Body of pancreas (tissue), 4 donors: ENCODE data around the gene ATG2B.

ENCODE experiments used
- POLR2A ChIP-seq, 3 donors: fragments of 450-650 bp; IDR thresholded peaks; one replicate each; pipeline ENCODE4 v1.6.1; 2016; ENCODE audit warnings: antibody characterized with exemption in 3 of 3, mild to moderate bottlenecking in 2 of 3
- TF ChIP-seq, protein P1 (sequence below), 7 experiments: fragments of 450-650 bp in 4 of 7; fragments of 200-600 bp in 3 of 7; sonication (generic) in 3 of 7; IDR thresholded peaks; one replicate each; pipeline ENCODE4 v1.5.1; 2016 to 2019; ENCODE audit warnings: antibody characterized with exemption in 7 of 7

DNA sequence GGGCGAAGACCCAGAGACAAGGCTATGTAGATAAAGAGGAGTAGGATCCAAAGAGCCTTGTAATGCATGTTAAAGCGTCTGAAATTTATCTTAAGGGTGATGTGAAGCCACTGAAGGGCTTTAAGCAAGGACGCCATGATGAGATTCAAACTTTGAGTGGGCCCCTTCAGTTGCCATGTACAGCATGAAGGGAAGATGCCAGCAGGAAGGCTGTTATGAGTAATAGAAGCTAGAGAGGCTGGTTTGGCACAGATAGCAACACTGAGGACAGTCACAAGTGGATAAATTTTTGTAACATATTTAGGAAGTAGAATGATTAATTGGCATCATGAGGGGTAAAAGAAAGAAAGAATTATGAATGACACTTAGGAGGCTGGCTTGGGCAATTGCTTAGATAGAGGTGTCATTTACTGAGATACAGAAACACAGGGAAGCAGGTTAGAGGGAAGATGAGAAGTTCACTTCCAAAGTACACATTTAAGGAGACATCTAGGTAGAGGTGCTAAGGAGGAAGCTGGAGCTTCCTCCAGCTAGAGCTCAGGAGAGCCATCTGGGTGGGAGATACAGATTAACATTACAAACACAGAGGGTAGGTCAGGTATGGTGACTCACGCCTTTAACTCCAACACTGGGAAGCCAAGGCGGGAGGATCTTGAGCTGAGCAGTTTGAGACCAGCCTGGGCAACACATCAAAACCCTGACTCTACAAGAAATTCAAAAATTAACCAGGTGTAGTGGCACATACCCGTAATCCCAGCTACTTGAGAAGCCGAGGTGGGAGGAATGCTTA, 13.7 kb downstream of the ATG2B start:
- TF ChIP-seq, protein P1, sequence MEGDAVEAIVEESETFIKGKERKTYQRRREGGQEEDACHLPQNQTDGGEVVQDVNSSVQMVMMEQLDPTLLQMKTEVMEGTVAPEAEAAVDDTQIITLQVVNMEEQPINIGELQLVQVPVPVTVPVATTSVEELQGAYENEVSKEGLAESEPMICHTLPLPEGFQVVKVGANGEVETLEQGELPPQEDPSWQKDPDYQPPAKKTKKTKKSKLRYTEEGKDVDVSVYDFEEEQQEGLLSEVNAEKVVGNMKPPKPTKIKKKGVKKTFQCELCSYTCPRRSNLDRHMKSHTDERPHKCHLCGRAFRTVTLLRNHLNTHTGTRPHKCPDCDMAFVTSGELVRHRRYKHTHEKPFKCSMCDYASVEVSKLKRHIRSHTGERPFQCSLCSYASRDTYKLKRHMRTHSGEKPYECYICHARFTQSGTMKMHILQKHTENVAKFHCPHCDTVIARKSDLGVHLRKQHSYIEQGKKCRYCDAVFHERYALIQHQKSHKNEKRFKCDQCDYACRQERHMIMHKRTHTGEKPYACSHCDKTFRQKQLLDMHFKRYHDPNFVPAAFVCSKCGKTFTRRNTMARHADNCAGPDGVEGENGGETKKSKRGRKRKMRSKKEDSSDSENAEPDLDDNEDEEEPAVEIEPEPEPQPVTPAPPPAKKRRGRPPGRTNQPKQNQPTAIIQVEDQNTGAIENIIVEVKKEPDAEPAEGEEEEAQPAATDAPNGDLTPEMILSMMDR (IDR thresholded peaks at IDR 0.05): no peak
- no peak for TF ChIP-seq POLR2A (IDR thresholded peaks at IDR 0.05)
